Mucosa of stomach (tissue), 1 donor: ENCODE measurements around the gene RNF213.

Experiments used
- H3K27me3 ChIP-seq: one replicate; pipeline ENCODE4 v1.7.0; 2013; ENCODE audit warnings: mild to moderate bottlenecking, low read length; ENCODE audit not compliant: control insufficient read depth, insufficient read depth
- H3K36me3 ChIP-seq: one replicate; pipeline ENCODE4 v1.7.0; 2013; ENCODE audit warnings: low read length; ENCODE audit not compliant: control insufficient read depth, insufficient read depth
- H3K4me1 ChIP-seq: one replicate; pipeline ENCODE4 v1.7.0; 2013; ENCODE audit warnings: mild to moderate bottlenecking, low read length; ENCODE audit not compliant: control insufficient read depth, insufficient read depth
- H3K4me3 ChIP-seq: one replicate; pipeline ENCODE4 v1.7.0; 2013; ENCODE audit warnings: low read length
- H3K9ac ChIP-seq: one replicate; pipeline ENCODE4 v1.7.0; 2013; ENCODE audit warnings: mild to moderate bottlenecking, low read length, moderate library complexity
- H3K9me3 ChIP-seq: one replicate; pipeline ENCODE4 v1.7.0; 2013; ENCODE audit warnings: mild to moderate bottlenecking, low read length, moderate library complexity; ENCODE audit not compliant: control insufficient read depth
- donor health status: Pancreatic carcinoma.

The RNF213 gene

GRCh38 chr17:80219763-80220053 lies 40.9 kb upstream of the RNF213 start:
- no peaks in the 10 kb centered on the region for H3K27me3 ChIP-seq

GRCh38 chr17:80220054-80220735 lies 40.5 kb upstream of the RNF213 start, which contains the start of the genes SGSH and SLC26A11:
Gene SGSH (minus strand): TSS chr17:80220333. CDS start chr17:80220313, 20 bp downstream.
Gene SLC26A11 (plus strand): TSS chr17:80220427. CDS start chr17:80221561, 1,134 bp downstream.
- Histone ChIP-seq H3K27me3 (no peaks in the 10 kb centered on the region), H3K4me1 (peaks cover 18% of the 10 kb centered on the region), H3K9me3 (no peaks in the 10 kb centered on the region), H3K36me3 (peaks cover 5% of the 10 kb centered on the region), H3K4me3 (peak within 1 kb of the TSS; percentile 84), H3K9ac (peak within 1 kb of the TSS; percentile 96)

More at GRCh38 chr17:80219763-80220053, 40.9 kb upstream of the RNF213 start:
- Histone ChIP-seq H3K4me1 (peaks cover 18% of the 10 kb centered on the region), H3K36me3 (peaks cover 5% of the 10 kb centered on the region), H3K4me3 (peak overlapping the region; percentile 84), H3K9ac (peak overlapping the region; percentile 96), H3K9me3 (no peaks in the 10 kb centered on the region)

GRCh38 chr17:80220736-80221215 lies 39.9 kb upstream of the RNF213 start:
- H3K4me1 ChIP-seq: peaks cover 18% of the 10 kb centered on the region

GRCh38 chr17:80221351-80222105 lies 39.1 kb upstream of the RNF213 start:
- H3K4me3 ChIP-seq: no peak overlapping the region
- H3K9ac ChIP-seq: peak overlapping the region; percentile 96

More at GRCh38 chr17:80220736-80221215, 39.9 kb upstream of the RNF213 start:
- H3K9me3 ChIP-seq: no peaks in the 10 kb centered on the region
- H3K27me3 ChIP-seq: no peaks in the 10 kb centered on the region
- peaks cover 5% of the 10 kb centered on the region for H3K36me3 ChIP-seq
- H3K9ac ChIP-seq: peak overlapping the region; percentile 96
- H3K4me3 ChIP-seq: peak overlapping the region; percentile 41

GRCh38 chr17:80222376-80223141 lies 38.1 kb upstream of the RNF213 start:
- Histone ChIP-seq H3K27me3 (no peaks in the 10 kb centered on the region), H3K9me3 (no peaks in the 10 kb centered on the region), H3K36me3 (peaks cover 2% of the 10 kb centered on the region), H3K4me1 (peaks cover 18% of the 10 kb centered on the region), H3K9ac (no peak overlapping the region), H3K4me3 (no peak overlapping the region)

More at GRCh38 chr17:80221351-80222105, 39.1 kb upstream of the RNF213 start:
- no peaks in the 10 kb centered on the region for H3K27me3 ChIP-seq
- H3K4me1 ChIP-seq: peaks cover 18% of the 10 kb centered on the region
- H3K36me3 ChIP-seq: peaks cover 5% of the 10 kb centered on the region
- no peaks in the 10 kb centered on the region for H3K9me3 ChIP-seq

GRCh38 chr17:80223142-80223815 lies 37.4 kb upstream of the RNF213 start:
- no peaks in the 10 kb centered on the region for H3K9me3 ChIP-seq
- no peak overlapping the region for H3K4me3 ChIP-seq
- H3K36me3 ChIP-seq: no peaks in the 10 kb centered on the region
- no peak overlapping the region for H3K9ac ChIP-seq
- H3K27me3 ChIP-seq: no peaks in the 10 kb centered on the region
- H3K4me1 ChIP-seq: peaks cover 16% of the 10 kb centered on the region

DNA sequence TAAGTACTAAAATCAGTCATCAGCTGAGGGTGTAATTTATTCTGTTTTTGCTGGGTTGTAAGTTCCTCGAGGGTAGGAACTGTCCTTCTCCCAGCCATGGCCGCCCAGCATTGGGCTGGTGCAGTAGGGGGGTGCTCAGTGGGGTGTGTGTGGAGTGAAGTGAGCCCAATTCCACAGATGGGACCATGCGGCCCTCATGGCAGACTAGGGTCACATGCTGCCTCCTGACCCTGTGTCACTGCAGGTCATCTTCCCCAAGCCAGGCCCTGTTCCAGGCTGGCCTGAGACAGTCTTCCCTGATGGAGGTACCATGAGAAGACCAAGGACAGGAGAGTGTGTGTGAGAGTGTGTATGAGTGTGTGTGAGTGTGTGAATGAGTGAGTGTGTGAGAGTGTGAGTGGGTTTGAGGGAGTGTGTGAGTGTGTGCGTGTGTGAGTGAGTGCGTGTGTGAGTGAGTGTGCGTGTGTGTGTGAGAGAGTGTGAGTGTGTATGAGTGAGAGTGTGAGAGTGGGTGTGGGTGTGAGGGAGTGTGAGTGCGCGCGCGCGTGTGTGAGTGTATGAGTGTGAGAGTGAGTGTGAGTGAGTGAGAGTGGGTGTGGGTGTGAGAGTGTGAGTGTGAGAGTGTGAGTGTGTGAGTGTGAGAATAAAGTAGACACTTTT lies 36.7 kb upstream of the RNF213 start:
- no peaks in the 10 kb centered on the region for H3K27me3 ChIP-seq
- H3K4me1 ChIP-seq: peaks cover 9% of the 10 kb centered on the region
- no peaks in the 10 kb centered on the region for H3K36me3 ChIP-seq
- no peak overlapping the region for H3K9ac ChIP-seq
- no peak overlapping the region for H3K4me3 ChIP-seq
- no peaks in the 10 kb centered on the region for H3K9me3 ChIP-seq

GRCh38 chr17:80224683-80225082 lies 36.0 kb upstream of the RNF213 start:
- no peak overlapping the region for H3K9ac ChIP-seq
- H3K4me1 ChIP-seq: peaks cover 2% of the 10 kb centered on the region
- H3K4me3 ChIP-seq: no peak overlapping the region
- no peaks in the 10 kb centered on the region for H3K9me3 ChIP-seq
- H3K36me3 ChIP-seq: no peaks in the 10 kb centered on the region
- H3K27me3 ChIP-seq: no peaks in the 10 kb centered on the region

DNA sequence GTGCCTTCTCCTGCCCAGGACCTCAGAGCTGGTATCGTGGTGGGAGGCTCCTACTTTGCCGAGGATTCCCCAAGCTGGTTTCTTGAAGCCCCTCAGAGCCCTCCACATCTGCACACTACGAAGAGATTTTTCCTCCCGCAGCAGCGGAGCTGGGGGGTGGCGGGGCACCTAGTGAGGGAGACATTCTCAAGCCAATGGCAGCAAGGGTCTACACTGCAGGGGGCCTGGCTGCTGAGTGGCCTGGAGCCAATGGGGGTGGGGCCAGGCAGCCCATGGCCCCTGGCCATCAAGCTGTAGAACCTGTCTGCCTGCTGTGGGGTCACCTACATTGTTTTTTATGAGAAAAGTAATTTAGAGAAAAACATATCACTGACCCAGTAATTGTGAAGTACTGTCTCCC lies 35.4 kb upstream of the RNF213 start:
- Histone ChIP-seq H3K4me1 (no peaks in the 10 kb centered on the region), H3K4me3 (no peak overlapping the region), H3K9me3 (no peaks in the 10 kb centered on the region), H3K9ac (no peak overlapping the region), H3K27me3 (no peaks in the 10 kb centered on the region), H3K36me3 (no peaks in the 10 kb centered on the region)

- H3K36me3 ChIP-seq: no peaks in the 10 kb centered on the region
- H3K27me3 ChIP-seq: no peaks in the 10 kb centered on the region
- H3K4me3 ChIP-seq: no peak overlapping the region
- H3K4me1 ChIP-seq: no peaks in the 10 kb centered on the region
- peaks cover 2% of the 10 kb centered on the region for H3K9me3 ChIP-seq
- H3K9ac ChIP-seq: no peak overlapping the region
These were observed 33.5 kb upstream of the RNF213 start for GRCh38 chr17:80227156-80227555.

GRCh38 chr17:80227666-80228065 lies 33.0 kb upstream of the RNF213 start:
- Histone ChIP-seq H3K36me3 (no peaks in the 10 kb centered on the region), H3K9me3 (peaks cover 7% of the 10 kb centered on the region), H3K4me1 (no peaks in the 10 kb centered on the region), H3K9ac (no peak overlapping the region), H3K27me3 (no peaks in the 10 kb centered on the region), H3K4me3 (no peak overlapping the region)
